Right renal cortex interstitium (tissue), 3 donors: ENCODE measurements around the gene FAM187B. TPM values are rescaled to one million over a fixed set of nuclear protein-coding genes. Genes with fewer than 3 reads are reported as not detected.
"Not testable (repeated sequence)": the region's sequence is repeated elsewhere in the genome, so short reads cannot be mapped to it uniquely, and the experiment has no call there.

Experiments used
- DNase-seq, 3 donors: peaks; one replicate each; pipeline ENCODE4 v3.0.0-alpha.2; 2013; ENCODE audit warnings: low read depth in 3 of 3, low spot score in 2 of 3
- polyA plus RNA-seq, 3 donors: library from polyadenylated mRNA; unstranded; fragments of 120-200 nt; gene quantifications; one replicate each; pipeline ENCODE4 v1.2.1, GENCODE V29; 2013; ENCODE audit not compliant: insufficient read length in 3 of 3

Gene FAM187B
- polyA plus RNA-seq, 3 donors: not detected

- DNase-seq: no peak
Observed at GRCh38 chr19:35216016-35216832, 12.3 kb downstream of the FAM187B start.

GRCh38 chr19:35214766-35215422 lies 13.6 kb downstream of the FAM187B start:
- no peak for DNase-seq

GRCh38 chr19:35213663-35214632 lies 14.6 kb downstream of the FAM187B start:
- DNase-seq: peak in 2 of 3 donors; percentile 24 to 32

- DNase-seq: no peak
Observed at GRCh38 chr19:35212241-35212640, 16.3 kb downstream of the FAM187B start.

- DNase-seq: no peak
Observed at GRCh38 chr19:35211545-35212230, 16.9 kb downstream of the FAM187B start.

GRCh38 chr19:35209646-35210045 lies 18.9 kb downstream of the FAM187B start:
- DNase-seq: no peak

- DNase-seq: no peak
Observed at GRCh38 chr19:35208121-35208520, 20.4 kb downstream of the FAM187B start.

GRCh38 chr19:35207391-35207871 lies 21.1 kb downstream of the FAM187B start:
- no peak for DNase-seq

GRCh38 chr19:35206855-35207254 lies 21.7 kb downstream of the FAM187B start:
- no peak for DNase-seq

GRCh38 chr19:35206379-35206778 lies 22.2 kb downstream of the FAM187B start:
- no peak for DNase-seq

- DNase-seq: no peak
Observed at GRCh38 chr19:35205733-35206323, 22.7 kb downstream of the FAM187B start.

- DNase-seq: no peak
Observed at GRCh38 chr19:35204799-35205732, 23.5 kb downstream of the FAM187B start.

- no peak for DNase-seq
Observed at GRCh38 chr19:35202722-35203688, 25.5 kb downstream of the FAM187B start.

GRCh38 chr19:35199481-35199880 lies 29.1 kb downstream of the FAM187B start:
- DNase-seq: no peak

GRCh38 chr19:35196861-35197260 lies 31.7 kb downstream of the FAM187B start:
- not testable (repeated sequence) for DNase-seq

GRCh38 chr19:35195830-35196229 lies 32.7 kb downstream of the FAM187B start:
- DNase-seq: no peak
